ENCODE measurements around the gene ZBTB22.

DNA sequence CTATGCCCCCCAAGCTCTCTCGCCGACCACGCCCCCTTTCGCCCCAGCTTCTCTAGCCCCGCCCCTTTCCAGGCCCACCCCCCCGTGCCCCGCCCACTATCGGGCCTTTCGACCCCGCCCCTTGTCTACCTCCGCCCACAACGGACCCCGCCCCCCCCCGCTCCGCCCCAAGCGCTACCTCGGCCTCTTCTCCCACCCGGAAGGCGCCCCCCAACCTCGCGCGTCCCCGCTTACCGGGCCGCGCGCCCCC lies 200 bp downstream of the ZBTB22 start:
- TF ChIP-seq CTCF (IDR thresholded peaks at IDR 0.05; ENCODE audit: low read depth, low read length, missing input control) (no peak), ATF3 (IDR thresholded peaks at IDR 0.05) (no peak), YY1 (IDR thresholded peaks at IDR 0.05) (no peak), EGR1 (IDR thresholded peaks at IDR 0.05; ENCODE audit: low read depth in 2 of 2) (no peak), SP1 (IDR thresholded peaks at IDR 0.05) (no peak), RAD21 (IDR thresholded peaks at IDR 0.05) (no peak), MAX (IDR thresholded peaks at IDR 0.05) (no peak), RXRA (IDR thresholded peaks at IDR 0.05) (no peak), NR2F2 (IDR thresholded peaks at IDR 0.05) (no peak), FOXA1 (IDR thresholded peaks at IDR 0.05) (no peak), TAF1 (conservative IDR thresholded peaks at IDR 0.05) (no peak)
- TF ChIP-seq, protein P1, sequence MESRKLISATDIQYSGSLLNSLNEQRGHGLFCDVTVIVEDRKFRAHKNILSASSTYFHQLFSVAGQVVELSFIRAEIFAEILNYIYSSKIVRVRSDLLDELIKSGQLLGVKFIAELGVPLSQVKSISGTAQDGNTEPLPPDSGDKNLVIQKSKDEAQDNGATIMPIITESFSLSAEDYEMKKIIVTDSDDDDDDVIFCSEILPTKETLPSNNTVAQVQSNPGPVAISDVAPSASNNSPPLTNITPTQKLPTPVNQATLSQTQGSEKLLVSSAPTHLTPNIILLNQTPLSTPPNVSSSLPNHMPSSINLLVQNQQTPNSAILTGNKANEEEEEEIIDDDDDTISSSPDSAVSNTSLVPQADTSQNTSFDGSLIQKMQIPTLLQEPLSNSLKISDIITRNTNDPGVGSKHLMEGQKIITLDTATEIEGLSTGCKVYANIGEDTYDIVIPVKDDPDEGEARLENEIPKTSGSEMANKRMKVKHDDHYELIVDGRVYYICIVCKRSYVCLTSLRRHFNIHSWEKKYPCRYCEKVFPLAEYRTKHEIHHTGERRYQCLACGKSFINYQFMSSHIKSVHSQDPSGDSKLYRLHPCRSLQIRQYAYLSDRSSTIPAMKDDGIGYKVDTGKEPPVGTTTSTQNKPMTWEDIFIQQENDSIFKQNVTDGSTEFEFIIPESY (IDR thresholded peaks at IDR 0.05), result no peak
- TF ChIP-seq, protein P2, sequence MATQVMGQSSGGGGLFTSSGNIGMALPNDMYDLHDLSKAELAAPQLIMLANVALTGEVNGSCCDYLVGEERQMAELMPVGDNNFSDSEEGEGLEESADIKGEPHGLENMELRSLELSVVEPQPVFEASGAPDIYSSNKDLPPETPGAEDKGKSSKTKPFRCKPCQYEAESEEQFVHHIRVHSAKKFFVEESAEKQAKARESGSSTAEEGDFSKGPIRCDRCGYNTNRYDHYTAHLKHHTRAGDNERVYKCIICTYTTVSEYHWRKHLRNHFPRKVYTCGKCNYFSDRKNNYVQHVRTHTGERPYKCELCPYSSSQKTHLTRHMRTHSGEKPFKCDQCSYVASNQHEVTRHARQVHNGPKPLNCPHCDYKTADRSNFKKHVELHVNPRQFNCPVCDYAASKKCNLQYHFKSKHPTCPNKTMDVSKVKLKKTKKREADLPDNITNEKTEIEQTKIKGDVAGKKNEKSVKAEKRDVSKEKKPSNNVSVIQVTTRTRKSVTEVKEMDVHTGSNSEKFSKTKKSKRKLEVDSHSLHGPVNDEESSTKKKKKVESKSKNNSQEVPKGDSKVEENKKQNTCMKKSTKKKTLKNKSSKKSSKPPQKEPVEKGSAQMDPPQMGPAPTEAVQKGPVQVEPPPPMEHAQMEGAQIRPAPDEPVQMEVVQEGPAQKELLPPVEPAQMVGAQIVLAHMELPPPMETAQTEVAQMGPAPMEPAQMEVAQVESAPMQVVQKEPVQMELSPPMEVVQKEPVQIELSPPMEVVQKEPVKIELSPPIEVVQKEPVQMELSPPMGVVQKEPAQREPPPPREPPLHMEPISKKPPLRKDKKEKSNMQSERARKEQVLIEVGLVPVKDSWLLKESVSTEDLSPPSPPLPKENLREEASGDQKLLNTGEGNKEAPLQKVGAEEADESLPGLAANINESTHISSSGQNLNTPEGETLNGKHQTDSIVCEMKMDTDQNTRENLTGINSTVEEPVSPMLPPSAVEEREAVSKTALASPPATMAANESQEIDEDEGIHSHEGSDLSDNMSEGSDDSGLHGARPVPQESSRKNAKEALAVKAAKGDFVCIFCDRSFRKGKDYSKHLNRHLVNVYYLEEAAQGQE (IDR thresholded peaks at IDR 0.05), result no peak

All from liver (tissue), 3 donors.